Measurements from ENCODE around the gene SUGCT. TPM values are rescaled to one million over a fixed set of nuclear protein-coding genes. Genes with fewer than 3 reads are reported as not detected.

The SUGCT gene
- total RNA-seq, 1 experiment from 2014 or later = 4.6 TPM

- Mint-ChIP-seq H3K4me3 (no peak overlapping the region), H3K27me3 (ENCODE audit: low read depth) (no peaks in the 10 kb centered on the region; the same call in 1 of the 2 replicates), H3K27ac (no peak overlapping the region), H3K9me3 (no peaks in the 10 kb centered on the region), H3K36me3 (no peaks in the 10 kb centered on the region), H3K4me1 (peaks cover 10% of the 10 kb centered on the region)
- POLR2A ChIA-PET = no interaction called here
- no peak for DNase-seq (ENCODE audit: low spot score)
- CTCF ChIA-PET = interaction anchor here (0.6 to 3.0 kb wide), 17 partner anchors 17 to 1479 kb away, joined by 3 to 19 read pairs (median 3); partner anchors contain the start of genes MPLKIP and SUGCT
- TF ChIP-seq RORB (CRISPR knock-in tag; IDR thresholded peaks at IDR 0.05) (no peak), CDX4 (CRISPR knock-in tag; IDR thresholded peaks at IDR 0.05; ENCODE audit: borderline replicate concordance) (no peak), SP1 (CRISPR knock-in tag; conservative IDR thresholded peaks at IDR 0.05) (no peak)
- peak; percentile 30; the same call in 1 of the 2 replicates for ATAC-seq
Measured at GRCh38 chr7:40232242-40232893, 97.6 kb downstream of the SUGCT start.

- no peaks in the 10 kb centered on the region for H3K27me3 Mint-ChIP-seq (ENCODE audit: low read depth)
- H3K4me3 Mint-ChIP-seq = no peak overlapping the region
- H3K4me1 Mint-ChIP-seq = peaks cover 10% of the 10 kb centered on the region
- no peaks in the 10 kb centered on the region for H3K36me3 Mint-ChIP-seq
- ATAC-seq (no peak; the same call in 1 of the 2 replicates), DNase-seq (ENCODE audit: low spot score) (no peak)
- no peaks in the 10 kb centered on the region for H3K9me3 Mint-ChIP-seq
- POLR2A ChIA-PET = no interaction called here
- H3K27ac Mint-ChIP-seq = no peak overlapping the region
- CTCF ChIA-PET = interaction anchor here (0.6 to 3.0 kb wide), 2 partner anchors 82 to 371 kb away, joined by 3 to 19 read pairs; no protein-coding TSS in a partner anchor
- no peak for TF ChIP-seq IRF1 (CRISPR knock-in tag; IDR thresholded peaks at IDR 0.05)
- TF ChIP-seq ZBTB43 (CRISPR knock-in tag; IDR thresholded peaks at IDR 0.05) = no peak
- no peak for TF ChIP-seq ZNF425 (CRISPR knock-in tag; conservative IDR thresholded peaks at IDR 0.05)
- no peak for TF ChIP-seq NFYB (CRISPR knock-in tag; conservative IDR thresholded peaks at IDR 0.05; ENCODE audit: low read depth)
- TF ChIP-seq E2F4 (CRISPR knock-in tag; IDR thresholded peaks at IDR 0.05; ENCODE audit: borderline replicate concordance, low read depth) = no peak
- TF ChIP-seq ZBTB21 (CRISPR knock-in tag; IDR thresholded peaks at IDR 0.05; ENCODE audit: borderline replicate concordance) = no peak
- no peak for TF ChIP-seq NFE2L1 (CRISPR knock-in tag; IDR thresholded peaks at IDR 0.05)
- TF ChIP-seq ZMAT4 (CRISPR knock-in tag; IDR thresholded peaks at IDR 0.05) = no peak
- no peak for TF ChIP-seq ELF4 (CRISPR knock-in tag; IDR thresholded peaks at IDR 0.05; ENCODE audit: low read depth)
- no peak for TF ChIP-seq ERG (CRISPR knock-in tag; IDR thresholded peaks at IDR 0.05)
- TF ChIP-seq FOXP4 (CRISPR knock-in tag; IDR thresholded peaks at IDR 0.05) = no peak
- no peak for TF ChIP-seq RELA (CRISPR knock-in tag; IDR thresholded peaks at IDR 0.05; ENCODE audit: borderline replicate concordance)
- no peak for TF ChIP-seq ZNF219 (CRISPR knock-in tag; IDR thresholded peaks at IDR 0.05; ENCODE audit: borderline replicate concordance)
- no peak for TF ChIP-seq HMGXB4 (CRISPR knock-in tag; IDR thresholded peaks at IDR 0.05)
Measured at GRCh38 chr7:40234046-40234445, 99.2 kb downstream of the SUGCT start.
